Ovary (tissue), 3 donors: ENCODE measurements around the gene PPT1.

Experiments used
- POLR2A ChIP-seq: fragments of 450-650 bp; IDR thresholded peaks from one replicate; pipeline ENCODE4 v1.6.1; 2017; ENCODE audit warnings: antibody characterized with exemption, mild to moderate bottlenecking, moderate library complexity
- TF ChIP-seq, protein P1 (sequence below), 3 donors: fragments of 450-650 bp in 2 of 3; fragments of 200-600 bp in 1 of 3; IDR thresholded peaks; one replicate each; pipeline versions ENCODE4 v1.5.1 to v1.8.0; 2016 to 2022; ENCODE audit warnings: antibody characterized with exemption in 3 of 3, mild to moderate bottlenecking in 1 of 3
- donor health status: DM: no; HTN: no; CAD: no.

DNA sequence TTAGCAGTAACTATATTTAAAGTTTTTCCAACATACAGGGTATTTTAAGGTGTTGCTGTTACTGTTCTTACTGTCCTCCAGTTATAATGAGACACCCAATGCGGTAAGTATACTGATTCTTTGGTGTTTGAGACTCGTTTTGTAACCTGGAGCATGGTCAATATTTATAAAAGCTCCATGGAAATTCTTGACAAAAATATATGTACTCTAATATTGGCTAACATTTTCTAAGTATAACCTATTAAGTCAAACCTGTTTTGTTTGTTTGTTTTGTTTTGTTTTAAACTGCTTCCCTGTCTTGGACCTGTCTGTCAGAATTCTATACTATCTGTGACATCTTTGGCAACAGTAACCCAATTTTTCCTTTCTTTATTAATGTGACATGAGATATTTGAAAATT is 72.4 kb downstream of the PPT1 start:
- TF ChIP-seq, protein P1, sequence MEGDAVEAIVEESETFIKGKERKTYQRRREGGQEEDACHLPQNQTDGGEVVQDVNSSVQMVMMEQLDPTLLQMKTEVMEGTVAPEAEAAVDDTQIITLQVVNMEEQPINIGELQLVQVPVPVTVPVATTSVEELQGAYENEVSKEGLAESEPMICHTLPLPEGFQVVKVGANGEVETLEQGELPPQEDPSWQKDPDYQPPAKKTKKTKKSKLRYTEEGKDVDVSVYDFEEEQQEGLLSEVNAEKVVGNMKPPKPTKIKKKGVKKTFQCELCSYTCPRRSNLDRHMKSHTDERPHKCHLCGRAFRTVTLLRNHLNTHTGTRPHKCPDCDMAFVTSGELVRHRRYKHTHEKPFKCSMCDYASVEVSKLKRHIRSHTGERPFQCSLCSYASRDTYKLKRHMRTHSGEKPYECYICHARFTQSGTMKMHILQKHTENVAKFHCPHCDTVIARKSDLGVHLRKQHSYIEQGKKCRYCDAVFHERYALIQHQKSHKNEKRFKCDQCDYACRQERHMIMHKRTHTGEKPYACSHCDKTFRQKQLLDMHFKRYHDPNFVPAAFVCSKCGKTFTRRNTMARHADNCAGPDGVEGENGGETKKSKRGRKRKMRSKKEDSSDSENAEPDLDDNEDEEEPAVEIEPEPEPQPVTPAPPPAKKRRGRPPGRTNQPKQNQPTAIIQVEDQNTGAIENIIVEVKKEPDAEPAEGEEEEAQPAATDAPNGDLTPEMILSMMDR (IDR thresholded peaks at IDR 0.05) = no peak
- no peak for TF ChIP-seq POLR2A
